OCI-LY3 (cell line): ENCODE data around the gene PHF21B.

Experiments
- H2AFZ ChIP-seq: fragments of 200-600, 300-600 bp; shearing (Covaris generic); 2 replicates; pipeline ENCODE4 v1.6.0; 2014; ENCODE audit warnings: antibody characterized with exemption, low read depth, low read length
- H3K27ac ChIP-seq: fragments of 200-600, 300-600 bp; sonication (generic); 2 replicates; pipeline ENCODE4 v1.5.1; 2014; ENCODE audit warnings: mild to moderate bottlenecking, low read length, moderate library complexity, mixed read lengths
- H3K27me3 ChIP-seq: fragments of 200-600, 300-600 bp; sonication (generic); 2 replicates; pipeline ENCODE4 v1.6.1; 2014; ENCODE audit warnings: low read depth, low read length, mixed read lengths
- H3K36me3 ChIP-seq: fragments of 200-600, 300-600 bp; sonication (generic); replicated peaks from 2 replicates; pipeline ENCODE3; 2014; ENCODE audit warnings: low read depth, low read length, mixed read lengths
- H3K4me1 ChIP-seq: fragments of 300-600, 200-600 bp; sonication (generic); 2 replicates; pipeline ENCODE4 v1.6.1; 2014; ENCODE audit warnings: low read length, mixed read lengths
- H3K4me2 ChIP-seq: fragments of 200-600, 300-600 bp; sonication (generic); 2 replicates; pipeline ENCODE4 v1.6.1; 2014; ENCODE audit warnings: low read length, mixed read lengths
- H3K4me3 ChIP-seq: fragments of 300-600, 200-600 bp; sonication (generic); 2 replicates; pipeline ENCODE4 v1.5.1; 2014; ENCODE audit warnings: antibody characterized with exemption, mild to moderate bottlenecking, low read length, moderate library complexity
- H3K79me2 ChIP-seq: fragments of 300-600, 200-600 bp; shearing (Covaris generic); 2 replicates; pipeline ENCODE4 v1.6.1; 2014; ENCODE audit warnings: mild to moderate bottlenecking, low read length, mixed read lengths
- H3K9ac ChIP-seq: fragments of 300-600, 200-600 bp; shearing (Covaris generic); 2 replicates; pipeline ENCODE4 v1.6.0; 2014; ENCODE audit warnings: mild to moderate bottlenecking, low read length, moderate library complexity
- H3K9me3 ChIP-seq: fragments of 200-600, 300-600 bp; shearing (Covaris generic); 2 replicates; pipeline ENCODE4 v1.6.1; 2014; ENCODE audit warnings: low read length, mixed read lengths; ENCODE audit not compliant: insufficient read depth
- H4K20me1 ChIP-seq: fragments of 200-600, 300-600 bp; sonication (generic); 2 replicates; pipeline ENCODE4 v1.6.1; 2016; ENCODE audit warnings: low read length, mixed read lengths; ENCODE audit not compliant: insufficient read depth
- CTCF ChIP-seq: fragments of 200-600, 300-600 bp; sonication (generic); IDR thresholded peaks from 2 replicates; pipeline ENCODE4 v1.5.1; 2014; ENCODE audit warnings: antibody characterized with exemption, low read length, low read depth
- EZH2phosphoT487 ChIP-seq: fragments of 200-600 bp; shearing (Covaris generic); IDR thresholded peaks from 2 replicates; pipeline ENCODE4 v1.6.1; 2018; ENCODE audit warnings: antibody characterized with exemption, mixed run types, low read depth

The PHF21B gene

GRCh38 chr22:44862981-44863860, 146.6 kb downstream of the PHF21B start:
- H3K79me2 ChIP-seq, result no peaks in the 10 kb centered on the region
- H3K4me1 ChIP-seq, result no peaks in the 10 kb centered on the region
- no peak overlapping the region for H3K4me3 ChIP-seq
- H3K4me2 ChIP-seq, result no peak overlapping the region
- no peak overlapping the region for H3K9ac ChIP-seq
- no peak overlapping the region for H2AFZ ChIP-seq
- no peaks in the 10 kb centered on the region for H3K27me3 ChIP-seq
- H3K9me3 ChIP-seq, result no peaks in the 10 kb centered on the region
- no peak for TF ChIP-seq EZH2phosphoT487
- TF ChIP-seq CTCF, result no peak
- no peaks in the 10 kb centered on the region for H4K20me1 ChIP-seq
- no peak overlapping the region for H3K27ac ChIP-seq
- no peaks in the 10 kb centered on the region for H3K36me3 ChIP-seq

GRCh38 chr22:44862281-44862680, 147.5 kb downstream of the PHF21B start:
- Histone ChIP-seq H3K4me1 (no peaks in the 10 kb centered on the region), H2AFZ (no peak overlapping the region), H3K4me3 (no peak overlapping the region), H3K79me2 (no peaks in the 10 kb centered on the region), H3K27me3 (no peaks in the 10 kb centered on the region), H3K36me3 (no peaks in the 10 kb centered on the region), H3K9me3 (no peaks in the 10 kb centered on the region), H4K20me1 (no peaks in the 10 kb centered on the region), H3K27ac (no peak overlapping the region), H3K9ac (no peak overlapping the region), H3K4me2 (no peak overlapping the region)
- TF ChIP-seq EZH2phosphoT487, result no peak
- no peak for TF ChIP-seq CTCF

GRCh38 chr22:44861245-44861644, 148.6 kb downstream of the PHF21B start:
- no peaks in the 10 kb centered on the region for H3K27me3 ChIP-seq
- no peaks in the 10 kb centered on the region for H3K79me2 ChIP-seq
- TF ChIP-seq CTCF, result no peak
- TF ChIP-seq EZH2phosphoT487, result no peak
- H3K4me1 ChIP-seq, result no peaks in the 10 kb centered on the region
- no peaks in the 10 kb centered on the region for H3K9me3 ChIP-seq
- no peak overlapping the region for H2AFZ ChIP-seq
- no peak overlapping the region for H3K4me3 ChIP-seq
- H3K27ac ChIP-seq, result no peak overlapping the region
- H3K36me3 ChIP-seq, result no peaks in the 10 kb centered on the region
- no peaks in the 10 kb centered on the region for H4K20me1 ChIP-seq
- H3K9ac ChIP-seq, result no peak overlapping the region
- no peak overlapping the region for H3K4me2 ChIP-seq

- Histone ChIP-seq H2AFZ (no peak overlapping the region), H3K36me3 (no peaks in the 10 kb centered on the region), H3K79me2 (no peaks in the 10 kb centered on the region), H3K4me1 (no peaks in the 10 kb centered on the region), H3K9me3 (no peaks in the 10 kb centered on the region), H3K27me3 (no peaks in the 10 kb centered on the region), H3K27ac (no peak overlapping the region), H4K20me1 (no peaks in the 10 kb centered on the region), H3K9ac (no peak overlapping the region), H3K4me2 (no peak overlapping the region), H3K4me3 (no peak overlapping the region)
- TF ChIP-seq CTCF, result no peak
- no peak for TF ChIP-seq EZH2phosphoT487
Measured at GRCh38 chr22:44860311-44860710, 149.5 kb downstream of the PHF21B start.
